Melanocyte of skin (primary cell): Measurements from ENCODE around the gene CXCL5. TPM values are rescaled to one million over a fixed set of nuclear protein-coding genes. Genes with fewer than 3 reads are reported as not detected.

Experiments used
- small RNA-seq, 2 donors: library from RNA; depleted of rRNA; stranded (forward); fragments of <200 nt; gene quantifications; one replicate each; pipeline ENCODE3, GENCODE V24; 2012
- total RNA-seq, 2 donors: library from RNA; depleted of rRNA; stranded (reverse); fragments of >200 nt; gene quantifications; 2 replicates each; pipeline ENCODE4 v1.2.3, GENCODE V29; 2012

Gene CXCL5
- total RNA-seq = 100 to 1,000 TPM in 1 of 2 donors, 10 to 100 TPM in 1; 97.6 to 412 TPM

DNA sequence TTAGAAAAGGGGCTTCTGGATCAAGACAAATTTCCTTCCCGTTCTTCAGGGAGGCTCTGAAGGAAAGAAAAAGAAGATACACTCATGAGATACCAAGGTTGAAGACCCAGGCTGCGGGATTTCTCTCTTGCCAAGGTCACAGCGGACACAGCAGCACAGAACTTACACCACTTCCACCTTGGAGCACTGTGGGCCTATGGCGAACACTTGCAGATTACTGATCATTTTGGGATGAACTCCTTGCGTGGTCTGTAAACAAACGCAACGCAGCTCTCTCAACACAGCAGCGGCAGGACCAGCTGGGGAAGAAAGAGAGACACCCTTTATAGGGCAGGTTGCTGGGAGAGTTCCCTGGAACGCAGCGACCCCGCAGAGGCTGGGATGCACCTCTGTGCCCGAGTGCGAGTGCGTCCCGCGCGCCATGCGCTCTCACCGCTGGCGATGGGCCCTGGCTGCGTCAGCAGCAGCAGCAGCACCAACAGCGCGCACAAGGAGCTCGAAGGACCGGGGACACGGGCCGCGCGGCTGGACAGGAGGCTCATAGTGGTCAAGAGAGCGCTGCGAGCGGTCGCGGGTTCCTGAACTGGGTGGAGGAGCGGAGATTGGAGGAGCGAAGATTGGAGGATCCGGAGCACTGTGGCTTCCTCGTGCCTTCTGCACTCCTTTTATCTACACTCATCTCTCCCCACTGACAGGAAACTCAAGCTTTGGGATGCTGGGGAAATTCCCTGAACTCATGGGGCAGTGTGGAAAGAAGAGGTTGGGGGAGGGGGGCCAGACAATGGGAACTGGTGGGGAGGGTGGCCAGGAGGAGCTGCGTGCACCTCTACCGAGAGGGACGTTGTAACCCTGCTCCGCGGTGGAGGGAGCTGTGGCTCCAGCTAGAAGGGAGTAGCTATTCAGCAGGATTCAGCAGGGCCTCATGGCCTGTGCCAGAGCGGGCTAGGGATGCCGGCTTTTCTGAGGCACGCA, at the start of gene CXCL5:
TSS of gene CXCL5 (minus strand) at position 638 of the 972 bp plus-strand sequence. CDS start at position 542, 96 bp downstream.

DNA sequence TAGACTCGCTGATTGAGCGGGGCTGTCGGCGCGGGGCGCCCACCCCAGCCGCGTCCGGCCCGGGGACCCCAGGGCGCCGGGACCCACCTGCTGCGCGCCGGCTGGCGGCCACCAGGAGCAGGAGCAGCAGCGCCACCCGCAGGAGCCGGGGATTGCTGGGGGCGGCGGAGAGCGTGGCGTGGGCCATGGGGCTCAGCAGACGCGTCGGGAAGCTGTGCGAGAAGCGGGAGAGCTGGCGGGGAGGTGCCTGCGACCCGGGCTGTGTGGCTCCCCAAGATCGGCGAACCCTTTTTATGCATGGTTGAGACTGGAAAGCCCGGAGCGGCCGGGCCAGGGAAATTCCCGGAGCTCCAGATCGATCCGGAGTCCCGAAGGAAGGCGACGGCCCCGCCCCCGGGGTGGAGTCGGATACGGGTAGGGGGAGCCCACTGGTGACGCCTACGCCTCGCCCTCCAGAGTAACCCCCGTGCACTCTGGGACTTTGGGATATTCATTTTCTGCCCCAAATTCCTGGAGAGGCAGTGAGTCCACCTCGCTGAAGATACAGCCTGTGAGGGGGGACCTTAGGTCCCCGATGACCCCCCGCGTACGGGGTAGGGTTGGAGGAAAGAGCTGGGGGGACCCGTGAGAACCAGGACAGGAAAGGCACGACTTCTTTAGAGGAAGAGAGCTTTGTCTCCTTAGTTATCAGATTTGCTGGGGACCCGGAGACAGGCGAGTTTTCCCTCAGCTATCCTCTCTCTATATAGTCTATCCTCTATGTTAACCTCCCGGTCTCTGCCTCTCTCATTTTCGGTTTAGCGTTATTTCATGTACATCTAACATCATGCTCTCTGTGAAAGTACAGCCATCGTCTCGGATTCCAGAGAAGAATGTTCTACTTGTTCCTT, 40.2 kb upstream of the CXCL5 start, which contains the start of gene CXCL3:
TSS of gene CXCL3 (minus strand) at position 265 of the 890 bp plus-strand sequence. CDS start at position 187, 78 bp downstream.

DNA sequence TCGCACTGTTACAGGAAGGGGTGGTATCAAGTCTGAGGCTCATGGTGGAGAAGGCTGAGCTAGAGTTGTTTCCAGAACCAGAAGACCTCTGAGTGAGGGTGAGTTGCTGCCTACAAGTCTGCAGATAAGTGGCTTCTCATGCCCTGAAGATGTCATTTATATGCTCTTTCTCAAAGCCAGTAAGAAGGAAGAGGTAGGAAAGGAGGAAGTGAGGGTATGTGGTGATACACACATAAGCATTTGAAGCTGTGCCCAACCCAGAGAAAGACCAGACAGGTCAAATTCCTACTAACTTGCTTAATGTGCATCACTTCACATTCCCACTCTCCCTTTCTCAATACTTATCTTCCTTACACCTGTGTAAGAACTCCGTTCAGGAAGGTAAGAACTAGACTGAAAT, 10.4 kb downstream of the CXCL5 start, which contains the start of gene PPBP:
TSS of gene PPBP (minus strand) at position 130 of the 400 bp plus-strand sequence. CDS start at position 43, 87 bp downstream.

Small RNAs within 50 kb of the gene (small RNA-seq; reads per million reads assigned to genes)
- gene RN7SL218P = 0 reads per million in 2 donors

Other genes starting within 250 kb of the CXCL5 start
- 10 to 100 TPM in 1 of 2 donors, 1 to 10 TPM in 1; 3.0 to 23.7 TPM for gene CXCL6, start 162.0 kb downstream of the CXCL5 start, total RNA-seq
- not detected for gene PF4V1, start 145.4 kb downstream of the CXCL5 start, total RNA-seq
- gene CXCL1, start 129.3 kb downstream of the CXCL5 start, total RNA-seq = 1,000 to 10,000 TPM in 1 of 2 donors, 100 to 1,000 TPM in 1; 174 to 1,041 TPM
- gene PF4, start 16.6 kb downstream of the CXCL5 start, total RNA-seq = under 1 TPM in 1 of 2 donors, not detected in 1; 1.00 TPM
- gene PPBP, start 10.5 kb downstream of the CXCL5 start, total RNA-seq = not detected
- 10 to 100 TPM in 1 of 2 donors, 1 to 10 TPM in 1; 8.3 to 23.7 TPM for gene CXCL3, start 40.0 kb upstream of the CXCL5 start, total RNA-seq
- gene CXCL2, start 100.5 kb upstream of the CXCL5 start, total RNA-seq = 100 to 1,000 TPM in 1 of 2 donors, 1 to 10 TPM in 1; 4.3 to 109 TPM
- gene MTHFD2L, start 159.4 kb upstream of the CXCL5 start, total RNA-seq = 10 to 100 TPM; 12.3 to 16.2 TPM